GM10248 (cell line): ENCODE measurements around the gene CUX1.

Experiments used
- CTCF ChIA-PET: fragments of 300-600 bp; sonication (Branson Sonifier 250); formaldehyde crosslinking; extraction: SDS; loops from one replicate; lab custom pipeline; 2021; ENCODE audit warnings: antibody characterized with exemption; lab: Yijun Ruan, JAX
- POLR2A ChIA-PET: fragments of 350-650 bp; sonication (Branson Sonifier 250); formaldehyde crosslinking; extraction: SDS; loops from one replicate; lab custom pipeline; 2020; ENCODE audit warnings: antibody characterized with exemption; lab: Yijun Ruan, JAX
- DNase-seq: peaks from one replicate; pipeline ENCODE4 v3.0.0; 2012; ENCODE audit errors: extremely low spot score
- CTCF ChIP-seq: IDR thresholded peaks from 2 replicates; pipeline ENCODE4 v1.5.1; 2012; ENCODE audit warnings: mild to moderate bottlenecking, low read depth; ENCODE audit errors: extremely low read depth, missing control alignments, control extremely low read depth

Gene CUX1

GRCh38 chr7:102291056-102291915 lies 473.9 kb downstream of the CUX1 start:
- ChIA-PET POLR2A (no interaction called here), CTCF (interaction anchor here (0.9 to 4.4 kb wide), 5 partner anchors 12 to 101 kb away, joined by 3 to 23 read pairs (median 5); no protein-coding TSS in a partner anchor)

DNA sequence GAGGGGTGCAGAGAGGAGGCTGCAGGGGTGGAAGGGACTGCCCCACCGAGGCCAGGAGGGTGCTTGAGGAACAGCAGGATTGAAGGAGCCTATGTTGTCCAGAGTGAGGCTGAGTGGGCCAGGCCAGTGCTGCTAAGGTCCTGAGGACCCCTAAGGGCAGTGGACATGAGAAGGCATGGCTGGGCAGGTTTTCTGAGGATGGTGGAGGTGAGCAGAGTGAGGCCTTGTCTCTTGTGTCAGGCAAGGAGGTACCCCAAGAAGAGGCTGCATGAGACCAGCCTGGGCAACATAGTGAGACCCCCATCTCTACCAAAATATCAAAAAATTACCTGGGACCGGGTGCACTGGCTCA lies 474.5 kb downstream of the CUX1 start:
- ChIA-PET POLR2A (no interaction called here), CTCF (interaction anchor here (2.2 to 4.4 kb wide), 2 partner anchors 12 to 101 kb away, joined by 7 to 23 read pairs; no protein-coding TSS in a partner anchor)
- no peak for TF ChIP-seq CTCF
- no peak for DNase-seq

More at GRCh38 chr7:102291056-102291915, 473.9 kb downstream of the CUX1 start:
- peak; percentile 81 for DNase-seq
- TF ChIP-seq CTCF, result no peak

- no peak for DNase-seq
- no peak for TF ChIP-seq CTCF
- POLR2A ChIA-PET, result no interaction called here
- CTCF ChIA-PET, result interaction anchor here (1.8 to 2.2 kb wide), 2 partner anchors 13 to 98 kb away, joined by 5 to 7 read pairs; no protein-coding TSS in a partner anchor
Measured at GRCh38 chr7:102292813-102293798, 475.7 kb downstream of the CUX1 start.

GRCh38 chr7:102294589-102294988 lies 477.2 kb downstream of the CUX1 start:
- no peak for TF ChIP-seq CTCF
- POLR2A ChIA-PET, result no interaction called here
- no peak for DNase-seq
- CTCF ChIA-PET, result interaction anchor here (0.8 kb wide), 1 partner anchor 16 kb away, joined by 3 read pairs; no protein-coding TSS in a partner anchor

DNA sequence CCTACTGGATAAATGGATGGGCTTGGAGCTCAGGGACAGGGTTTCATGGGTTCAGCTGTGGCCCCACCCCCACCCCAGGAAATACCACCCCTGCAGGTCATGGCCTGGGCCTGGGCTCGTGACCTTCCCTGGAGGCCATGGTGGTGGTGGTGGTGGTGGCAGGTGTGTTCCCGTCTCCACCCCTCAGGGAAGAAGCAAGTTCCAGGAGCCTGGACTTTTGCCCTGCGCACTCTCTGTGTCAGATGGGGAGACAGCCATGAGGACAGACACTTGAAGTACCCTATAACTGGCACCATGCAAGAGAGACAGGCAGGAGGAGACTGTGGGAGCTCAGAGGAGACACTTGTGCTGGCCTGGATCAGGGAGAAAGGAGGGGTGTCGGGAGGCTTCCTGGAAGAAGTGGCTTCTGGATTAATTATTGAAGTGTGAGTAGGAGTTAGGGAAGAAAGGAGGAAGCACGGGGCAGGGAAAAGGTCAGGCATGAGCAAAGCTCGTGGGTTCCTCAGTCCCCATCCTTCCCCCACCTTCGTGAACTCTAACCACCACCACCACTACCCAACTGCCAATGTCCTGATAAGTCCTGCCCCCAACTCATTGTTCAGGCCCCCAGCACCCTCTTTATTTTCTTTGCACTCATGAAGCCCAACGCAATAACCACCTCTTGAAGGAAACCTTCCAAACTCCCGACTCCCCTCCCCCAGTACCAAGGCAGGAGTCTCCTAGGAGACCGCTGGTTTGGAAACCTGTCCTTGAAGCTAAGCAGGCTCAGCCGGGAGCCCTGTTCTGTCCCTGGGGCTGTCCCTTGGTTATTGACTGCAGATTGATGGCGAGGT lies 478.1 kb downstream of the CUX1 start:
- DNase-seq, result no peak
- ChIA-PET CTCF (interaction anchor here (1.1 to 1.2 kb wide), 2 partner anchors 8 to 10 kb away, joined by 3 read pairs; no protein-coding TSS in a partner anchor), POLR2A (no interaction called here)
- no peak for TF ChIP-seq CTCF
